Measurements from ENCODE around the gene EXOSC3. TPM values are rescaled to one million over a fixed set of nuclear protein-coding genes. Genes with fewer than 3 reads are reported as not detected.
"Not testable (repeated sequence)": the region's sequence is repeated elsewhere in the genome, so short reads cannot be mapped to it uniquely, and the experiment has no call there.

The EXOSC3 gene
- 37.6 to 49.1 TPM (median 38.8 TPM) in 3 replicates for total RNA-seq

DNA sequence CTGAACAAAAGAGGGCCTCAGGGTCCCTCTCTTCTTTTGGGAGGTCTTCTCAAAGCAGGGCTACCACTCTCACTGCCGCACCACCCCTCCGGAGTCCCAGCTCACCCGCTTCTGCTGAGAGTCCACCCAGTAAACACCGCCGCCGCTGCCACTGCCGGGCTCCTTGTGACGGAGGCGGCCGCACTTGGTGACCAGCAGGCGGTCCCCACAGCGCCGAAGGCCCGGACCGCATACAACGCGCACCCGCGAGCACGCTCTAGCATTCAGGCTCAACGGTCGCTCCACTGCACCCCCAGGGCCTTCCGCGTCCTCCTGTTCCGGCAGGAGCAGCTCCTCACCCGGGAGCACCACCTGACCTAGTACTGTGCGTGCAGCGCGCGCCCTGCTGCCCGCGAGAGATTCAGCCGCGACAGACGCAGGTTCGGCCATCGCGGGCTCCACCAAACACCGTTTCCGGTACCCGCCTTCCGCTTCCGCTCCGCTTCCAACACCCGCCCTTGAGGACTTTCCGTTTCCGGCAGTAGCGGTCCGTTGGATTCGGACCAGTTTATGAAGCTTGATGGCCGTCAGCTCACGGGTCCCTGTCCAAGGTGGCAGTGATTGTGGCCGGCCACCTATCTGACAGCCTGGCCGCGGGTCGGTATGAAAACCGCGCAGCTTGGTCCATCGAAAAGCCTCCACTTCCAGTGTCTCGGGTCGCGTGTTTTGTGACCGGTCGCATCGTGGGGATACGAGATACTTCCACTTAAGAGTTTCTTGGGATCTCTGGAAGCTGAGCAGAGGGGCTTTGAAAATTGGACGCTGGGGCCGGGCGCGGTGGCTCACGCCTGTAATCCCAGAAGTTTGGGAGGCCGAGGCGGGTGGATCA is at the start of gene EXOSC3:
TSS of gene EXOSC3 (minus strand) at position 449 of the 868 bp plus-strand sequence. CDS start at position 429, 20 bp downstream.
- TF ChIP-seq, protein P1, sequence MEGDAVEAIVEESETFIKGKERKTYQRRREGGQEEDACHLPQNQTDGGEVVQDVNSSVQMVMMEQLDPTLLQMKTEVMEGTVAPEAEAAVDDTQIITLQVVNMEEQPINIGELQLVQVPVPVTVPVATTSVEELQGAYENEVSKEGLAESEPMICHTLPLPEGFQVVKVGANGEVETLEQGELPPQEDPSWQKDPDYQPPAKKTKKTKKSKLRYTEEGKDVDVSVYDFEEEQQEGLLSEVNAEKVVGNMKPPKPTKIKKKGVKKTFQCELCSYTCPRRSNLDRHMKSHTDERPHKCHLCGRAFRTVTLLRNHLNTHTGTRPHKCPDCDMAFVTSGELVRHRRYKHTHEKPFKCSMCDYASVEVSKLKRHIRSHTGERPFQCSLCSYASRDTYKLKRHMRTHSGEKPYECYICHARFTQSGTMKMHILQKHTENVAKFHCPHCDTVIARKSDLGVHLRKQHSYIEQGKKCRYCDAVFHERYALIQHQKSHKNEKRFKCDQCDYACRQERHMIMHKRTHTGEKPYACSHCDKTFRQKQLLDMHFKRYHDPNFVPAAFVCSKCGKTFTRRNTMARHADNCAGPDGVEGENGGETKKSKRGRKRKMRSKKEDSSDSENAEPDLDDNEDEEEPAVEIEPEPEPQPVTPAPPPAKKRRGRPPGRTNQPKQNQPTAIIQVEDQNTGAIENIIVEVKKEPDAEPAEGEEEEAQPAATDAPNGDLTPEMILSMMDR (IDR thresholded peaks at IDR 0.05; ENCODE audit: unreplicated experiment), result no peak
- Mint-ChIP-seq H3K4me3 (peak within 1 kb of the TSS; percentile 98), H3K9me3 (no peaks in the 10 kb centered on the region), H3K27ac (peak within 1 kb of the TSS; percentile 98), H3K27me3 (ENCODE audit: low read depth) (no peaks in the 10 kb centered on the region), H3K36me3 (peaks cover 12% of the 10 kb centered on the region), H3K4me1 (peaks cover 19% of the 10 kb centered on the region)
- DNase-seq (ENCODE audit: low spot score in 2 of 2, unreplicated experiment in 2 of 2), result peak; percentile 64 to 82

DNA sequence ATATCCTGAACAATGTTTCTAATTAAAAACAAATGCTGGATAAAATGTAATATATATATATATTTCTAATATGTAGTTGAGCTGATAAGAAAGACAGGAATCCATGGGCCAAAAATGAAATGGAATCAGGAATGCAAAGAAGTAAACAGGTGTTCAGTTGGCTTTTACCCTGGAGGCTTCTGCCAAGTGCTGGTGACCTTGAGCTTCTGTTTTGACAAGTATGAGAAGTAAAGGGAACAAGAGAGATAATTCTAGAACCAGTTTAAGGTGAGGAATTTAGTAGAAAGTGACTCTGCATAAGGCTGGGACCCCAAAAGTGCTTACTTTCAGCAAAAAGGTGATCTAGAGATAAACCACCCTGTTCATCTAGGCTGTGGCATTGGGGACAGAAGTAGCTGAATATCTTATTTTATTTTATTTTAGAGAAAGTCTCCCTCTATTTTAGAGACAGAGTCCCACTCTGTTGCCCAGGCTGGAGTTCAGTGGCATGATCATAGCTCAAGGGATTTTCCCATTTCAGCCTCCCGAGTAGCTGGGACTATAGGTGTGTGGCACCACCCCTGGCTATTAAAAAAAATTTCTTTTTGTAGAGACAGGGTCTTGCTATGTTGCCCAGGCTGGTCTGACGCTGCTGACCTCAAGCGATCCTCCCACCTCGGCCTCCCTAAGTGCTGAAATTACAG is 42.8 kb upstream of the EXOSC3 start:
- no peaks in the 10 kb centered on the region for H3K4me1 Mint-ChIP-seq
- H3K27me3 Mint-ChIP-seq (ENCODE audit: low read depth), result no peaks in the 10 kb centered on the region
- TF ChIP-seq, protein P1 (IDR thresholded peaks at IDR 0.05; ENCODE audit: unreplicated experiment), result no peak
- H3K36me3 Mint-ChIP-seq, result peaks cover 49% of the 10 kb centered on the region
- no peak overlapping the region for H3K4me3 Mint-ChIP-seq
- no peak for DNase-seq (ENCODE audit: low spot score in 2 of 2, unreplicated experiment in 2 of 2)
- peaks cover 8% of the 10 kb centered on the region for H3K9me3 Mint-ChIP-seq
- no peak overlapping the region for H3K27ac Mint-ChIP-seq

DNA sequence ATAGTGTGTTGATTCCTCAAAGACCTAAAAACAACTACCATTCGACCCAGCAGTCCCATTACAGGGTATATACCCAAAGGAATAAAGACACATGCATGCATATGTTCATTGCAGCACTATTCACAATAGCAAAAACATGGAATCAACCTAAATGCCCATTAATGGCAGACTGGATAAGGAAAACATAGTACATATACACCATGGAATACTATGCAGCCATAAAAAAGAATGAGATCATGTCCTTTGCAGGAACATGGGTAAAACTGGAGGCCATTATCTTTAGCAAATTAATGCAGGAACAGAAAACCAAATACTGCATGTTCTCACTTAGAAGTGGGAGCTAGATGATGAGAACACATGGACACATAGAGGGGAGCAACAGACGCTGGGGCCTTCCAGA is 40.3 kb upstream of the EXOSC3 start:
- H3K4me3 Mint-ChIP-seq; H3K27me3 Mint-ChIP-seq (ENCODE audit: low read depth); H3K4me1 Mint-ChIP-seq; H3K27ac Mint-ChIP-seq; DNase-seq (ENCODE audit: low spot score in 2 of 2, unreplicated experiment in 2 of 2): not testable (repeated sequence)
- Mint-ChIP-seq H3K36me3 (peaks cover 62% of the 10 kb centered on the region), H3K9me3 (peaks cover 12% of the 10 kb centered on the region)

DNA sequence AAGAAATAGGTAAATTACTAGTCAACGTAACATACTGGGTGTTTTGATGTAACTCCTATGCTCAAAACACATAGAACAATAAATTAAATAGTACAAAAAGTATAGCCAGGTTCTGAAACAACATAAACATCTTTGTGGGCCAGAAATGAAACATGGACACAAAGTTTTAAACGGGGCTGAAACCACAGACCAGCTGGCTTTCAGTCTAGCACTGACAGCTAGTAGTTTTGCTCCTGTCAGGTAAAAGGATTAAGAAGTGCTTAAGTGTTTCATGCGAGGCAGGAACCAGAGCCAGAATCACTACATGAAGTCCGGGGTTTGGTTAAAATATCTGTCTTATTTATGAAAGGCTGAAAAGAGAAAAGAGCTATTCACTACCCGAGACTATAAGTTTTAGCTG is 35.3 kb upstream of the EXOSC3 start:
- no peaks in the 10 kb centered on the region for H3K4me1 Mint-ChIP-seq
- H3K27ac Mint-ChIP-seq, result no peak overlapping the region
- H3K4me3 Mint-ChIP-seq, result no peak overlapping the region
- TF ChIP-seq, protein P1 (IDR thresholded peaks at IDR 0.05; ENCODE audit: unreplicated experiment), result no peak
- DNase-seq (ENCODE audit: low spot score in 2 of 2, unreplicated experiment in 2 of 2), result no peak
- no peaks in the 10 kb centered on the region for H3K27me3 Mint-ChIP-seq (ENCODE audit: low read depth)
- peaks cover 11% of the 10 kb centered on the region for H3K9me3 Mint-ChIP-seq
- H3K36me3 Mint-ChIP-seq, result peaks cover 40% of the 10 kb centered on the region

DNA sequence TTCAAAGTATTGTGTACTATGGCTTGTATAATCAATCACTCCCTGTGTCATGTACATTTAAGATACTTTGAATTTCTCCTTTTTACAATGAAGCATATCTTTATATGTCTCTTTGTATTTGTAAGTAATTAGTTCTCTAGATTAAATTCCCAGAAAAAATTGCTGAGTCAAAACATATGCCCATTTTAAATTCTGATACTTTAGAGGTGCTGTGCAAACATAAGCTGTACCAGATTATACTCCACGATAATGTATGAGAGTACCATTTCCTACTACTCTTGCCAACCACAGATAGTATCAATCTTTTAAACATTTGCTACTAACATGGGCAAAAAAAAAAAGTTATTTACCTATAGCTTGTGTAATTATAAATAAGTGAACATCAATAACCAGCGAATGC is 34.0 kb upstream of the EXOSC3 start:
- H3K4me1 Mint-ChIP-seq, result no peaks in the 10 kb centered on the region
- no peak overlapping the region for H3K27ac Mint-ChIP-seq
- H3K27me3 Mint-ChIP-seq (ENCODE audit: low read depth), result no peaks in the 10 kb centered on the region
- no peak overlapping the region for H3K4me3 Mint-ChIP-seq
- TF ChIP-seq, protein P1 (IDR thresholded peaks at IDR 0.05; ENCODE audit: unreplicated experiment), result no peak
- DNase-seq (ENCODE audit: low spot score in 2 of 2, unreplicated experiment in 2 of 2), result no peak
- H3K9me3 Mint-ChIP-seq, result peaks cover 4% of the 10 kb centered on the region
- peaks cover 29% of the 10 kb centered on the region for H3K36me3 Mint-ChIP-seq

Measured in mesothelial cell of epicardium (in vitro differentiated cells).